ENCODE results near the gene UBE2D2.

GRCh38 chr5:139675213-139675612 lies 114.1 kb downstream of the UBE2D2 start:
- TF ChIP-seq MAFK (IDR thresholded peaks at IDR 0.05; ENCODE audit: low read depth, low read length) (no peak), CTCF (conservative IDR thresholded peaks at IDR 0.05; ENCODE audit: low read depth, low read length) (no peak), SMC3 (IDR thresholded peaks at IDR 0.05; ENCODE audit: low read depth, low read length) (no peak), USF2 (IDR thresholded peaks at IDR 0.05; ENCODE audit: low read depth, low read length) (no peak), POLR2A (IDR thresholded peaks at IDR 0.05; ENCODE audit: low read depth, low read length) (no peak), MXI1 (IDR thresholded peaks at IDR 0.05; ENCODE audit: borderline replicate concordance, low read depth, low read length) (no peak), CEBPB (IDR thresholded peaks at IDR 0.05; ENCODE audit: low read depth, low read length) (no peak), BHLHE40 (IDR thresholded peaks at IDR 0.05; ENCODE audit: low read depth, low read length) (no peak), MAZ (IDR thresholded peaks at IDR 0.05; ENCODE audit: borderline replicate concordance, low read depth, low read length) (no peak), RAD21 (IDR thresholded peaks at IDR 0.05; ENCODE audit: low read length) (no peak), CHD1 (IDR thresholded peaks at IDR 0.05; ENCODE audit: low read depth, low read length) (no peak), RFX5 (IDR thresholded peaks at IDR 0.05; ENCODE audit: low read depth, low read length) (no peak), ELK1 (IDR thresholded peaks at IDR 0.05; ENCODE audit: borderline replicate concordance, low read depth, low read length) (no peak)
